Myocyte (in vitro differentiated cells): Measurements from ENCODE around the gene SLC5A8. TPM values are rescaled to one million over a fixed set of nuclear protein-coding genes. Genes with fewer than 3 reads are reported as not detected.
A peak's percentile ranks its signal among the peaks of the same experiment; 100 is the strongest.
"Not testable (repeated sequence)": the region's sequence is repeated elsewhere in the genome, so short reads cannot be mapped to it uniquely, and the experiment has no call there.

ENCODE experiments used
- DNase-seq: peaks from one replicate; pipeline ENCODE4 v3.0.0-alpha.2; 2012; ENCODE audit warnings: low read depth
- total RNA-seq: library from RNA; depleted of rRNA; stranded (reverse); fragments of >200 nt; gene quantifications from 2 replicates; pipeline ENCODE4 v1.2.3, GENCODE V29; 2014

SLC5A8 gene
- total RNA-seq, 1 donor from 2014 or later: not detected

GRCh38 chr12:101173197-101173749, 36.8 kb downstream of the SLC5A8 start:
- DNase-seq: peak; percentile 76

- DNase-seq: peak; percentile 9
Measured at GRCh38 chr12:101172316-101172715, 37.7 kb downstream of the SLC5A8 start.

DNA sequence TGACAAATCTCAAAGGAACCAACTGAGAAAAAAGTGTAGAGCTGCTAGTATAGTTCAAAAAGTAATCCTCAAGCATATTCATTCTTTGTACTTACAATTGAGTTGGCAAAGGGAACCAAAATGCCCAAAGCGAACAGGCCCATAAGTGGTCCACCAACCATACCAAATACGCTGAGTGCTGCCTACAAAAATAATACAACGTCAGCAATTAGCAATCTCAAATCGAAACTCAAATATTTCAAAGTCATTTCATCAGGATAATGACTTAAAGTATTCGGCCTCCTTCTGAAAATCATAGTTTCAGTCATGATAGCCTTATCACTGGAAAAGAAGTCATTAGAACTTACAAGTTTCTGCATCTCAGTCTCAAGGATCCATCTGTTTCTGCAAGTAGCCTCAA, 42.0 kb downstream of the SLC5A8 start:
- DNase-seq: no peak

DNA sequence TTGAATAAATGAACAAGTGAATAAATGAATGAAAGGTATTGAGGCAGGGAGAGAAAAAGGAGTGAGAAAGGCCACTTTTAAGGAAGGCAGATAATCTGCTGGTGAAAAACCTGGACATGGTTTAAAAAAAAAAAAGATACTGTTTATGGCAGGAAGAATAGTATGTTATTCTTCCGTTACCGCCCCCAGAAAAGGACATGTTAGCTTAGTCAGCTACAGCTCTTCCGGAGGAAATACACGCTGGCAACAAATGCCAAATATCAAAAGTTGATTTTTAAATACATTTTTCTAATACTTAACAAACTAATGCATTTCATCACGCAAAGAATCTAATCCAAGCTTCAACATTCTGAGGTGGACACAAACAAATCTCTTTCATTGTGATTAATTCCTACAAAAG, 43.2 kb downstream of the SLC5A8 start:
- no peak for DNase-seq

GRCh38 chr12:101165319-101165718, 44.7 kb downstream of the SLC5A8 start:
- DNase-seq: no peak

DNA sequence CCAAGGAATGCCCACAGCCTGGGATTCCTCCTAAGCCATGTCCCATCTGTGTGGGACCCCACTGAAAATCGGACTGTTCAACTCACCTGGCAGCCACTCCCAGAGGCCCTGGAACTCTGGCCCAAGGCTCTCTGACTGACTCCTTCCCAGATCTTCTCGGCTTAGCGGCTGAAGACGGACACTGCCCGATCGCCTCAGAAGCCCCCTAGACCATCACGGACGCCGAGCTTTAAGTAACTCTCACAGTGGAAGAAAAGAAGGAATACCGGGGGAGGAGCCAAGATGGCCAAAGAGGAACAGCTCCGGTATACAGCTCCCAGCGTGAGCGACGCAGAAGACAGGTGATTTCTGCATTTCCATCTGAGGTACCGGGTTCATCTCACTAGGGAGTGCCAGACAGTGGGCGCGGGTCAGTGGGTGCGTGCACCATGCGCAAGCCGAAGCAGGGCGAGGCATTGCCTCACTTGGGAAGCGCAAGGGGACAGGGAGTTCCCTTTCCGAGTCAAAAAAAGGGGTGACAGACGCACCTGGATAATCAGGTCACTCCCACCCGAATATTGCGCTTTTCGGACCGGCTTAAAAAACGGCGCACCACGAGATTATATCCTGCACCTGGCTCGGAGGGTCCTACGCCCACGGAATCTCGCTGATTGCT, 64.1 kb downstream of the SLC5A8 start:
- DNase-seq: not testable (repeated sequence)

DNA sequence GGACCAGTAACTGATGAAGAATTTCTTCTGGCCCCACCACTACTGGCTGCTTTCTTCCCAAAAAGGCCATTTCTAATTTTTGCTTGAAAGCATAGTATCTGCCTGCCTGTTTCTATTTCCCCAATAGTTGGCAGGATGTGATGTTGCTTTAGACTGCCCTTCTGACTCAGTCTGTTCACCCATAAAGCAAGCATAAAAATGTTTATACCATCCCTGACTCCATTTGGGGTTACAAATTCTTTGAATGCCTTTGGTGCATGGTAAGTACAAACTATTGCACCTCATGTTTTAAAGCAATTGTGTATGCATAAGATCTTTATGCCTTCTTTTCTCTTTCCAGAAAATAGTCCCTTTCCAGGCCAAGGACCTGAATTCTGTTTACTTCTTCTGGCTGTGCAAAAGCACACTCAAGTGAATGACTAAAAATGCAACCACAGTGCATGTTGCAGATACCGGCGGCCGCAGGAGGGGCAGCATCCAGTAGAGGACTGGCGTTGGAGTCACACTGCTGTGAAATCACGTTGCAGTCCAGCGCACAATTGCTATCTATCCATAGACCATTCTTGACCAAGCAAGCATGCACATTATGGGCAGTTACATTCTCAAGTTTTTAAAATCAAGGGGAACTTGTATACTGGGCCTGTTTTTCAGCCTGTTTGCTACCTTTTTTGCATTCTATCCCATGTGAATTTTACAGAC, 82.4 kb downstream of the SLC5A8 start:
- DNase-seq: no peak

- DNase-seq: no peak
Measured at GRCh38 chr12:101117842-101118241, 92.2 kb downstream of the SLC5A8 start.

GRCh38 chr12:101116911-101117310, 93.1 kb downstream of the SLC5A8 start:
- DNase-seq: peak; percentile 72

DNA sequence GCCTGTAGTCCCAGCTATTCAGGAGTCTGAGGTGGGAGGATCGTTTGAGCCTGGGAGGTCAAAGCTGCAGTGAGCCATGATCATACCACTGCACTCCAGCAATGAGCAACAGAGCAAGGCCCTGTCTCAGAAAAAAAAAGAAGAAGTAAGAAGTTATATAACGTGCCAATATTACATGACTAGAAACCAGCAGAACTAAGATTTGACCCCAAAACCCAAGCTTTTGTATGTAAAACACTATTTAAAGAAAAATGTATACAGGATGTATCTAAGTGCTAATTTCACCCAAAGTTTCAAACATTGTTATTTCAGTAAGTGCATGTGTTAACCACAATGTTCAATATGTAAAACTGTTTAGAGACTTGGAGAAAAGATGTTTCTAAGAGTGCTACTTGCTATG, 94.7 kb downstream of the SLC5A8 start:
- DNase-seq: no peak

DNA sequence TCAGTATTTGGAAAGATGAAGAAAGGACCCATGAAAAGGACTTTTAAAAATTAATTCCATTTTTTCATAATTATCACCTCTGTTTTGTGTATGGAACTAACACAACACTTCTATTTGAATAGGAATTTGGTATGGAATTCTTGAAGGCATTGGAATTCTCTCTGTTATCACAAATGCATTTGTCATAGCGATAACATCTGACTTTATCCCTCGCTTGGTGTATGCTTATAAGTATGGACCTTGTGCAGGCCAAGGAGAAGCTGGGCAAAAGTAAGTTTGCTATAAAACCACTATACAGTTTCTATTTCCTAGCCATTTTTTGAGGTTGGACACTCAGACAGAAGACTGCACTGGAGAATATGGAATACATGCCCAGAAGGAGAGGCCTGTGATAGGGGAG, 98.6 kb downstream of the SLC5A8 start:
- DNase-seq: no peak

DNA sequence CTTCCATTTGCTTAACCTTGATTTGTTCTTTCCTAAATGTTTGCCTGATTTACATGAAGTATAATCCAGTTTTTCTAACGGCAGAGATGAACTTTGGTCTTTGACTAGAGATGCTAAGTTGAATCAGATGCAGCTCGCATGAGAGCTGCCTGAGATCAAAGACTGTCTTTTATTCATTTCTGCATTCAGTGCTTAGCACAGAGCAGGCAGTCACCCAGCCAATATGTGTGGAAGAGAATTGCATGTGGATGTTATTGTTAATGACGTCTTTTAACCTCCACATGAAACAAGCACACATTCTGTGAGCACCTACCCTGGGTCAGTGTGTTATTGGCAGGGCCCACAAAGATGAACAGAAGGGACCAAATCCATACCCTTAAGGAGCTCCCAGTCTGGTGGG, 99.2 kb downstream of the SLC5A8 start:
- DNase-seq: no peak

- DNase-seq: no peak
Measured at GRCh38 chr12:101108130-101108529, 101.9 kb downstream of the SLC5A8 start.

GRCh38 chr12:101107032-101107763, 102.8 kb downstream of the SLC5A8 start:
- DNase-seq: no peak

Other genes starting within 250 kb of the SLC5A8 start
- gene UTP20, start 69.9 kb upstream of the SLC5A8 start, total RNA-seq: 16.0 and 18.3 TPM in 2 replicates
- gene ARL1, start 197.5 kb upstream of the SLC5A8 start, total RNA-seq: 73.6 and 117 TPM in 2 replicates